Small intestine (tissue), 7 donors: ENCODE results near the gene PLEKHN1. TPM values are rescaled to one million over a fixed set of nuclear protein-coding genes. Genes with fewer than 3 reads are reported as not detected.

Experiments used
- DNase-seq, 2 donors: peaks; one replicate each; pipeline versions ENCODE4 v3.0.0 to v3.0.0-alpha.2; 2013
- FAIRE-seq: peaks from 2 replicates; lab custom pipeline; 2012; peaks lifted over from hg19 to GRCh38; lab: Jason Lieb, UNC
- H3K27ac ChIP-seq, 3 donors: one replicate each; pipeline ENCODE4 v1.5.1; 2013; ENCODE audit warnings: low read length in 2 of 3, mild to moderate bottlenecking in 2 of 3, control low read depth in 1 of 3, inconsistent platforms in 1 of 3, low read depth in 1 of 3, moderate library complexity in 1 of 3
- H3K27me3 ChIP-seq, 3 donors: one replicate each; pipeline ENCODE4 v1.6.1; 2013; ENCODE audit warnings: low read length in 3 of 3, inconsistent platforms in 1 of 3; ENCODE audit not compliant: control insufficient read depth in 3 of 3, insufficient read depth in 3 of 3
- H3K36me3 ChIP-seq, 3 donors: one replicate each; pipeline ENCODE4 v1.6.1; 2013; ENCODE audit warnings: low read length in 3 of 3, inconsistent platforms in 1 of 3, low read depth in 1 of 3, mild to moderate bottlenecking in 1 of 3, moderate library complexity in 1 of 3; ENCODE audit not compliant: control insufficient read depth in 3 of 3, insufficient read depth in 2 of 3
- H3K4me1 ChIP-seq, 3 donors: one replicate each; pipeline ENCODE4 v1.6.1; 2013; ENCODE audit warnings: low read length in 2 of 3, inconsistent platforms in 1 of 3, low read depth in 1 of 3, mild to moderate bottlenecking in 1 of 3, moderate library complexity in 1 of 3; ENCODE audit not compliant: control insufficient read depth in 3 of 3, insufficient read depth in 2 of 3
- H3K4me3 ChIP-seq, 3 donors: one replicate each; pipeline ENCODE4 v1.5.1; 2013; ENCODE audit warnings: low read length in 3 of 3, control low read depth in 1 of 3, inconsistent platforms in 1 of 3, low read depth in 1 of 3, mild to moderate bottlenecking in 1 of 3, moderate library complexity in 1 of 3
- H3K9me3 ChIP-seq, 2 donors: one replicate each; pipeline ENCODE4 v1.6.1; 2013; ENCODE audit warnings: low read depth in 1 of 2, low read length in 1 of 2; ENCODE audit not compliant: control insufficient read depth in 2 of 2, insufficient read depth in 1 of 2
- WGBS, 3 donors: extraction: QIAGEN DNeasy Blood & Tissue Kit; methylation state at CpG; one replicate each; pipeline ENCODE4 v1.1.7; 2013; 5-methylcytosine and 5-hydroxymethylcytosine counted together
- polyA plus RNA-seq, 4 donors: library from polyadenylated mRNA; stranded (reverse) in 3 of 4; unstranded in 1 of 4; fragments of 200-250 nt in 3 of 4; fragments of 120-200 nt in 1 of 4; gene quantifications; one replicate each; pipeline versions ENCODE4 v1.2.1 to v1.2.3, GENCODE V29; 2013
- donor health status: healthy with polysubstance abuse.
- donor health status: control.
- donor health status: control.
- donor health status: Bipolar disorder and iron deficiency.
- donor health status: healthy.

Gene PLEKHN1
- polyA plus RNA-seq, 4 donors: 0.64 to 0.89 (median 0.76) TPM

GRCh38 chr1:951364-951763 lies 14.9 kb upstream of the PLEKHN1 start:
- H3K27ac ChIP-seq: no peak overlapping the region
- peaks cover 5 to 100% (median 26%) of the 10 kb centered on the region in 3 donors for H3K36me3 ChIP-seq
- no peaks in the 10 kb centered on the region for H3K27me3 ChIP-seq
- FAIRE-seq: no peak
- no peak for DNase-seq
- WGBS, 3 donors: 79 to 85% (median 82%) methylated on average over 6 of the region's 6 CpGs
- no peak overlapping the region for H3K4me3 ChIP-seq
- H3K9me3 ChIP-seq: no peaks in the 10 kb centered on the region
- H3K4me1 ChIP-seq: no peaks in the 10 kb centered on the region

DNA sequence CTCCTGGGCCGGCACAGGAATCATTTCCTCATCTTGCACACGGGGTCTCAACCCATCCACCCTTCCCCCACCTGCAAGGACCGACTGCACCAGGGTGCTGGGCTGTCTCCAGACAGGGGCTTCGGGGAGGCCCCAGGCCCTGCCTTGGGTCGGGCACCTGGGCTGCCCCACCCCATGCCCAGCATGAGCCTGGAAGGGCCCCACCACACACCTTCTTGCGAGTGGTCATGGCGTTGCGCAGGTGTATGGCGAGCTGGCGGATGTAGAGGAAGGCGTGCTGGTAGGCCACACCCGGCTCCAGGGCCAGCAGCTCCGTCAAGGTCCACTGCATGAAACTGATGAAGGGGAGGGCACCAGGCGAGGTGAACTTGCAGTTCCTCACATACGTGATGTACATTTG lies 14.1 kb upstream of the PLEKHN1 start:
- FAIRE-seq: no peak
- Histone ChIP-seq H3K4me1 (no peaks in the 10 kb centered on the region), H3K27me3 (no peaks in the 10 kb centered on the region), H3K27ac (no peak overlapping the region), H3K4me3 (no peak overlapping the region), H3K36me3 (peaks cover 6 to 100% (median 26%) of the 10 kb centered on the region in 3 donors), H3K9me3 (no peaks in the 10 kb centered on the region)
- DNase-seq: no peak
- WGBS, 3 donors: 90 to 93% (median 93%) methylated on average over 13 to 15 of the region's 15 CpGs

DNA sequence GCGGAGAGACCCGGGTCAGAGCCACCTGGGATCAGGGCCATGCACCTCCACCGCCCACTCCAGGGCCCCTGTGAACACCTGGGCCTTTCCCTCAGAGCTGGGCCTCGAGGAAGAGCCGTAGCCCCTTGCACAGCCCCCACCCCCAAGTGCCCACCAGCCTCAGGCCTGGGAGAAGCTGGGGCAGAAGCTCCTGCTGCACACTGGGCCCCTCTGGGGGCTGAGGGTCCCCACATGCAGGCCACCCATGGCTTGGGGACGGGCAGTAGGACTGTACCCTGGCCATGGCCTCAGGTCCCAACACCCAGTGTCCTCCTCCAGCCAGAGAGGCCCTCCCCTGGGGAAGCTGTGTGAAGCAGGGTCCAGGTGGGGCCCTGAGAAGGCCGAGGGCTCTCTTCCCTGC lies 13.7 kb upstream of the PLEKHN1 start:
- Histone ChIP-seq H3K4me1 (peaks cover 0 to 2% (median 2%) of the 10 kb centered on the region in 3 donors), H3K9me3 (no peaks in the 10 kb centered on the region), H3K27me3 (no peaks in the 10 kb centered on the region), H3K27ac (no peak overlapping the region), H3K36me3 (peaks cover 6 to 100% (median 23%) of the 10 kb centered on the region in 3 donors), H3K4me3 (no peak overlapping the region)
- 81 to 85% (median 84%) methylated on average over 6 to 7 of the region's 7 CpGs for WGBS, 3 donors
- no peak for DNase-seq
- no peak for FAIRE-seq

DNA sequence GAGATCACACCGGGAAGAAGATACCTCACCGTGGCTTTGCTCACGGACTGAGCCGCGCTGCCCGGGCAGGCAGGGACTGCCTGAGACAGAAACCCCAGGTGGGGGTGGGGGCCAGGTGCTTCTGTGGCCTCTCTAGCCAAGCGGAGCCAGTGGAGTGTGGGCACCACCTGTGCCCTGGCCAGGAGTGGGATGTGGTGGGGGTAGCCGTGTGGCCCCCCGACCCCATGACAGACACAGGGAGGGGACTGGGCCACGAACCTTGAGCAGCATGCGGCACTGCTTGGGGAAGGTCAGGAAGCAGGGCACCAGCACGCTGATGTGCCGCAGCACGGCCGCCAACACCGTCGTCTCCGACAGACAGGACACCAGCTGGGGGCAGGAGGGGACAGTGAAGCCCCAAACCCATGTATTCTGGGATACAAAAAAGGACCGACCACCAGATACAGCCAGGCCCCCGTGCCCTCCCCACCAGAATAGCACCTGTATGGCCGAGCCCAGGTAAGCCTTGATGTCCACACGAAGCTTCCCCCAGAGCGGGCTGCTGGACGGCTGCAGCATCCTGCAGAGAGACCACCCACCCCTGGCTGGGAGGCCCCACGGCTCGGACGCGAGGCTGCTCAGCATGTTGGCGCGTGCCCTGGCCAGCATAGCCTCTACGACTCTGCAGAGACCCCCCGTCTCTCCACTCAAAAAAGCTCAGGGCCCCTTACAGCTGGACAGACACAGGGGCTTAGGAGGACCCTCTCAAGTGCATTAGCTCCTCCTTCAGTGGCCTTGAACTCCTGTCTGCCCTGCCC lies 12.6 kb upstream of the PLEKHN1 start:
- peaks cover 0 to 5% (median 4%) of the 10 kb centered on the region in 3 donors for H3K4me1 ChIP-seq
- WGBS, 3 donors: 91 to 93% (median 92%) methylated on average over 32 of the region's 32 CpGs
- no peak overlapping the region for H3K27ac ChIP-seq
- H3K9me3 ChIP-seq: no peaks in the 10 kb centered on the region
- H3K4me3 ChIP-seq: no peak overlapping the region
- H3K27me3 ChIP-seq: no peaks in the 10 kb centered on the region
- FAIRE-seq: no peak
- no peak for DNase-seq
- H3K36me3 ChIP-seq: peaks cover 6 to 90% (median 19%) of the 10 kb centered on the region in 3 donors

DNA sequence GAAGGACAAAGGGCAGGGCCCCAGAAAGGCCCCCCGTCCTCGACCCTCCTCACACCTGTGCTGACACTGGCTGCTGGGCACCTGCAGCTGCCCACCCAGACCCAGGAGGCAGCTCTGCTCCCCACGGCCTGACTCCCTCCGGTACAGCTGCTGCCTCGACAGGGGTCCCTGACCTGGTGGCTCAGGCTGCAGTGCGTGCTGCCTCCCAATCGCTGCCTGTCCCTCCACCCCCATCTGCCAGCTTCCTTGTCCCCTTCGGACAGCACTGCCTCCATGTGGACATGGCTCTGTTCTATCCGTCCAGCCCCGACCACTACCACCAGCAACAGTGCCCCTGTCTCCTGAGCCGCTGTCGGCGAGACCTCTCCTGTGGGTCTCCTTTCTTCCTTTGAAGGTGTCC lies 11.4 kb upstream of the PLEKHN1 start:
- DNase-seq (no peak), FAIRE-seq (no peak)
- H3K4me1 ChIP-seq: peaks cover under 1 to 5% (median 4%) of the 10 kb centered on the region in 3 donors
- H3K36me3 ChIP-seq: peaks cover 6 to 78% (median 19%) of the 10 kb centered on the region in 3 donors
- H3K9me3 ChIP-seq: no peaks in the 10 kb centered on the region
- H3K27ac ChIP-seq: no peak overlapping the region
- H3K4me3 ChIP-seq: no peak overlapping the region
- H3K27me3 ChIP-seq: peaks cover 0 to under 1% (median 0%) of the 10 kb centered on the region in 3 donors
- WGBS, 3 donors: 84 to 91% (median 90%) methylated on average over 13 of the region's 13 CpGs

- Histone ChIP-seq H3K27me3 (peaks cover 0 to 4% (median 0%) of the 10 kb centered on the region in 3 donors), H3K4me3 (no peak overlapping the region), H3K4me1 (peaks cover 2 to 9% (median 4%) of the 10 kb centered on the region in 3 donors), H3K36me3 (peaks cover 6 to 73% (median 19%) of the 10 kb centered on the region in 3 donors), H3K9me3 (no peaks in the 10 kb centered on the region), H3K27ac (no peak overlapping the region)
- no peak for FAIRE-seq
- no peak for DNase-seq
- WGBS, 3 donors: 77 to 89% (median 78%) methylated on average over 6 of the region's 6 CpGs
These were observed 10.8 kb upstream of the PLEKHN1 start for GRCh38 chr1:955474-955873.

DNA sequence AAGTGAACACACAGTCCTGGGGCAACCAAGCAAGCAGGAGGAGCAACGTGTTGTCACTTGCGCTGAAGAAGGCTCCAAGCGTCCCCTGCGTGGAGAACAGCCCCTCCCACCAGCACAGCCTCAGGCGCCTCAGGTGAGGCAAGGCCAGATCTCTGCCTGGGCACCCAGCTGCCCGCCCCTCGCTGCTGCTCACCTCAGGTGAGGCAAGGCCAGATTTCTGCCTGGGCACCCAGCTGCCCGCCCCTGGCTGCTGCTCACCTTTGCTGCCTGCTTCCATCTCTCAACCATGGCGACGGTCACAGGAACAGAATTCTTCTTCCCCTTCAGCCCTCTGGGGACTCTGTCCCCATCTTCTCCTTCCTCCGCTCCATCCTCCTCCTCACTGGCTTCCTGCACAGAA lies 9.6 kb upstream of the PLEKHN1 start:
- no peak for DNase-seq
- H3K4me3 ChIP-seq: no peak overlapping the region
- H3K4me1 ChIP-seq: peaks cover 2 to 9% (median 4%) of the 10 kb centered on the region in 3 donors
- H3K36me3 ChIP-seq: peaks cover 6 to 61% (median 16%) of the 10 kb centered on the region in 3 donors
- 88 to 94% (median 89%) methylated on average over 11 of the region's 11 CpGs for WGBS, 3 donors
- H3K9me3 ChIP-seq: no peaks in the 10 kb centered on the region
- H3K27ac ChIP-seq: no peak overlapping the region
- FAIRE-seq: no peak
- H3K27me3 ChIP-seq: peaks cover 0 to 9% (median 0%) of the 10 kb centered on the region in 3 donors

DNA sequence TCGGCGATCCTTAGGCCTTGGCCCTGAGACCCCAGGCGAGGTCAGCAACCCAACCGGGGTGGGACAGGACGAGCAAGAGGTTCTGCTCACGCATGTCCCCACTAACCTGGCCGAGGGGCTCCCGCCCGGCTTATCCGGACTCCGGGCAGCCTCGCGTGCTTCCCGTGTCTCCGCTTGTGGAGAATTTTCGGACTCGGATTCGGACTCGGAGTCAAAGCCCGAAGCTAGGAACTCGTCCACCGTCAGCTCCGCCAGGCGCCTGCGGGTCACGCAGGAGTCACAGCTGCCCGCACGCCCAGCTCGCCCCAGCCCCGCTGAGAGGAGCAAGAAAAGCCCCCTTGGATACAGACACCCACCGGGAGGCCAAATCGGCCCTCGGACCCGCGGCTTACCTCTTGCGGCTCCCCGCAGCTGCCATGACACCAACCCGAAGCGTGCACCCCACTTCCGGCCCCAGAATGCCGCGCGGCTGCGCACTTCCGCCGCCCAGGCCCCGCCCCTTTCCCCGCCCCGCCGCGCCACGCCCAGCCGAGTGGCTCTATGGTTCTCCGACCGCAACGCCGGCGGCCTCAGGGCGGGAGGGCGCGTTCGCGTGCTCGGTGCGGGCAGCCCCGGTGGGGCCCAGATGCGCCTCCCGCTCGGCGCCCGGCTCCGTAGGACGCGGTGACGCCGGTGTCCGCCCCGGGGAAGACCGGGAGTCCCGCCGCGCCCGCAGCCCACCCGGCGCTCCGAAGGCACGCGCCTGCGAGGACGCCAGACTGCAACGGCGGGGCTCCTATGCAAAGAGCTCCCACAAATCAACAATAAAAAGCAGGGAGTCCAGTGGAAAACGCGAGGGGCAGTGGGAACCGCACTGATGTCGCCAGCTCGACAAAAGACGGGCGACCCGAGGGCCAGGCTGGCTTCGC lies 7.2 kb upstream of the PLEKHN1 start, which contains the start of gene NOC2L:
TSS of gene NOC2L (minus strand) at position 434 of the 908 bp plus-strand sequence. CDS start at position 418, 16 bp downstream.
- H3K4me1 ChIP-seq: peaks cover 2 to 12% (median 4%) of the 10 kb centered on the region in 3 donors
- H3K4me3 ChIP-seq: peak within 1 kb of the TSS; percentile 92 to 96 (median 93)
- DNase-seq (peak; percentile 88 to 96), FAIRE-seq (no peak)
- H3K36me3 ChIP-seq: peaks cover 4 to 54% (median 6%) of the 10 kb centered on the region in 3 donors
- H3K27ac ChIP-seq: peak within 1 kb of the TSS in 1 of 3 donors; percentile 8
- WGBS, 3 donors: 7 to 9% (median 7%) methylated on average over 60 to 101 of the region's 101 CpGs
- H3K27me3 ChIP-seq: peaks cover 0 to 11% (median 0%) of the 10 kb centered on the region in 3 donors
- peaks cover 0 to 4% of the 10 kb centered on the region in 2 donors for H3K9me3 ChIP-seq
